HG03066 (cell line): ENCODE data around the gene FRMD1.
"Not testable (repeated sequence)": the region's sequence is repeated elsewhere in the genome, so short reads cannot be mapped to it uniquely, and the experiment has no call there.

Experiments used
- ATAC-seq: cut with Tn5 transposase; IDR thresholded peaks from one replicate; pipeline ENCODE4 v1.9.1; 2021; ENCODE audit warnings: low read depth; ENCODE audit not compliant: unreplicated experiment

The FRMD1 gene

DNA sequence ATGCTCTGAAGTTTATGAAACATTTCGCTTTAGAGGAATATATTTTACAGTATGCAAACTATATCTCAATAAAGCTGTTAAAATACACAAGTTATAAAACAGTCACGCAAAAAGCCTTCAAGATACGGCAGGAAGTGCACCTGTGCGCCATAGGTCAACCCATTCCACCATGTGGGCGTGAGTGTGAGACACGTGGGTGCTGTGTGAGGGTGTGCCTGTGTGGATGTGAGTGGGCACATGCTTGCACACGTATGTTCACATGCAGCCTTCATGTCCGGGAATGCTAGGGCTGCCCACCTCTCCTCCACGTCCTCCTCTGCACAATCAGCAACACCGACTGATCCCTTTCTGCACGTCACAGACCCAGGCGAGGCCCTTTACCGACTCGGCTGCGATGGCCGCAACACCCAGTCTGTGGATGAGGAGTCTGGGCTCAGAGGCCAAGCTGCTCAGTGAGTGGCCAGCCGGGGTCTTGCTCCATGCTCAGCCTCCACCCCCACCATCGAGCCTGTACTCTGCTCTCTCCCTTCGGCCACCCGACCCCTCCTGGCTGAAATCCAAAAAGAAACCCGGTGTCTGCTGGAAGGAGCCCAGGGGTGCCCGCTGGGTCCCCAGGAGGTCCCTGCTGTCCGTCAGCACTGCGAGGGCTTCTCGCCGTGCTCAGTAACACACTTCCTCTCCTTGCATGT is 3.0 kb upstream of the FRMD1 start:
- no peak for ATAC-seq

DNA sequence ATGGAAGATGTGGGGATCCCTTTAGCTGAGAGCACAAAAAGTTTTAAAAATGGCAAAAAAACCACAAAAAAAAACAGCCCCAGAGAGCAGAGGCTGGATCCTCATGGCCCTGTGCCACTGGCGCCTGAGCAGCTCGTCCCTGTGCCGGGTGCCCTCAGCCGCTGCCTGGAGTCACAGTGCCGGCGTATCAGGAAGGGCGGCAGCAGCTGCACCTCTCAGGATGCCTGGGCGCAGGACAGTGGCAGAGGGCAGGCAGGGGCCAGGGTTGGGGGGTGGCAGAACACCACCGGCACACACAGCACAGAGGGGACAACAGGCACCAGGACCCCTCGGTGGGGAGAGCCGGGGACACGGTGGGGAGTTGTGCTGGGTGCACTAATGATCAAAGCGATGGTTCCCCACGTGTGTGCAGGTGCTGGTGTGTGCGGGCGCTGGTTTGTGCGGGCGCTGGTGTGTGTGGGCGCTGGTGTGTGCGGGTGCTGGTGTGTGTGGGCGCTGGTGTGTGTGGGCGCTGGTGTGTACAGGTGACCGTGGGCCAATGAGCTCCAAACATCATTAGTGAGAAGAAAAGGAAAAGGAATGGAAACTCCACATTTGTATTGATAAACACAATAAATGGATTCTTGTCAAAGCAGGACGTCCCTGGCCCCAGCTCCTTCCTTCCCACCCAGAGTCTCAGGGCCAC is 1.5 kb upstream of the FRMD1 start:
- no peak for ATAC-seq

DNA sequence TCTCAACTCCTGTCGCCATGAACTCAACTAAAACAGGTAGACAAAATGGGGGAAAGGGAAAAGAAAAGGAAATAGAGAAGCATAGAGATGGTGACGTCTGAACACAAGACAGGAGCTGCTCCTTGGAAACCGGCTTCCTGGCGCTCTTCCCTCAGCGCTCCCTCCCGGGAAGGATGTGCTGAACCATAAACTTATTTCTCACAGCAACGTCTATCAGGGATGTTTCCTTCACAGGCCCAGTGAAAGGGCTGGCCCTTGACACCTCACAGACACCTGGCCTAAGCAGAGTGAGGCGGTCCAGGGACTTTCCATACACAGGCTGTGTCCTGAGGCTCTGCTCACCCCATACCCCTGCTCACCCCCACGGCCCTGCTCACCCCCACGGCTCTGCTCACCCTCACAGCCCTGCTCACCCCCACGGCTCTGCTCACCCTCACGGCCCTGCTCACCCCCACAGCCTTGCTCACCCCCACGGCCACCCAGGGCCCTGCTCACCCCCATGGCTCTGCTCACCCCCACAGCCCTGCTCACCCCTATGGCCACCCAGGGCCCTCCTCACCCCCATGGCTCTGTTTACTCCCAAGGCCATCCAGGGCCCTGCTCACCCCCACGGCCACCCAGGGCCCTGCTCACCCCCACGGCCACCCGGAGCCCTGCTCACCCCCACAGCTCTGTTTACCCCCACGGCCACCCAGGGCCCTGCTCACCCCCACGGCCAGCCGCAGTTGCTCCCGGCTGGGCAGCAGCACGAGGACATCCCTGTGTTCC is 653 bp downstream of the FRMD1 start:
- ATAC-seq: no peak

DNA sequence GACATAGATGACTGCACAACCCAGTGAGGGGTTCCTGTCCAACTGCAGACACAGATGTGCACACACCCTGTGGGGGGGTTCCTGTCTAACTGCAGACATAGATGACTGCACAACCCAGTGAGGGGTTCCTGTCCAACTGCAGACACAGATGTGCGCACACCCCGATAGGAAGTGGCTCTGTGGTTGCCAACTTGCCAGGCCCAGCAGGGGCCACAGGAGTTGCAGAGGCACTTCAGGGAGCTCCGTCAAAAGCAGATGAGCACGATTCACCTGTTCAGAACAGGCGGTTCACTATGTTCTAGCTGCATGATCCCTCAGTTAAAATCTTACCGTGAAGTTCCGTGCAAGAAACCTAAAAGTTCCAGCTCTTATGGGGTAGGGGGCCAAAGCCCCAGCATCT is 1.6 kb downstream of the FRMD1 start:
- not testable (repeated sequence) for ATAC-seq

DNA sequence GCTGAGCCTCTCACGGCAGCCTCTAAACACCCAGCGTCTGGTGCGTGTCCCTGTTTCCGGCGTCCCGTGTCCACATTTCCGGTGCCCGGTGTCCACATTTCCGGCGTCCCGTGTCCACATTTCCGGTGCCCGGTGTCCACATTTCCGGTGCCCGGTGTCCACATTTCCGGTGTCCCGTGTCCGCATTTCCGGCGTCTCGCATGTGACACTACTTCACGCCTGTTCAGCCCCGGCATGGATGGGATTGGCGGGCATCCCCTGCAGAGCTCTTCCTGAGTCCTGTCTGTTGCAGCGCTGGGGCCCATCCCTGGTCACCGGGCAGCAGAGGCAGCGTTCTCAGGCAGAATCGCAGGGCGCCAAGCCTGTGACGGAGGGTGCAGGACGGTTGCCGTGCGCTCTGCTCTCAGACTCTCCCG is 3.2 kb downstream of the FRMD1 start:
- no peak for ATAC-seq

DNA sequence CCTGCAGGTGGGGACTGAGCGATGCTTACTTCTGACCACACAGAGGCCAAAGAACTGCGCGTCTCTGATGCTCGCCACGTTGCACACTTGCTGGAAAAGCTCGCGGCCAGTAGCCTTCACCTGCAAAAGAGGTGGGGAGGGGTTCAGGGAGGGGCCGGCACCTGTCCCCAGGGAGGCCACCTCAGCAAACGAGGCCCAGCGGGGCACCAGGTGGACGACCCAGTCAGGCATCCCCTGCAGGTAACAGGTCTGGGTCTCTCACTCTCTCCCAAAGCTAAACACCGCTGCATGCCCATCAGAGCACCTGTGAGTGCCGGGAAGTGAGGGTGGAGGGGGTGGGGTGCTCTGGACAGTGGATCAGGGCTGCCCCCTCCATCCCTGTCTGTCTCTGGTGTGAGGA is 3.8 kb downstream of the FRMD1 start:
- ATAC-seq: no peak

DNA sequence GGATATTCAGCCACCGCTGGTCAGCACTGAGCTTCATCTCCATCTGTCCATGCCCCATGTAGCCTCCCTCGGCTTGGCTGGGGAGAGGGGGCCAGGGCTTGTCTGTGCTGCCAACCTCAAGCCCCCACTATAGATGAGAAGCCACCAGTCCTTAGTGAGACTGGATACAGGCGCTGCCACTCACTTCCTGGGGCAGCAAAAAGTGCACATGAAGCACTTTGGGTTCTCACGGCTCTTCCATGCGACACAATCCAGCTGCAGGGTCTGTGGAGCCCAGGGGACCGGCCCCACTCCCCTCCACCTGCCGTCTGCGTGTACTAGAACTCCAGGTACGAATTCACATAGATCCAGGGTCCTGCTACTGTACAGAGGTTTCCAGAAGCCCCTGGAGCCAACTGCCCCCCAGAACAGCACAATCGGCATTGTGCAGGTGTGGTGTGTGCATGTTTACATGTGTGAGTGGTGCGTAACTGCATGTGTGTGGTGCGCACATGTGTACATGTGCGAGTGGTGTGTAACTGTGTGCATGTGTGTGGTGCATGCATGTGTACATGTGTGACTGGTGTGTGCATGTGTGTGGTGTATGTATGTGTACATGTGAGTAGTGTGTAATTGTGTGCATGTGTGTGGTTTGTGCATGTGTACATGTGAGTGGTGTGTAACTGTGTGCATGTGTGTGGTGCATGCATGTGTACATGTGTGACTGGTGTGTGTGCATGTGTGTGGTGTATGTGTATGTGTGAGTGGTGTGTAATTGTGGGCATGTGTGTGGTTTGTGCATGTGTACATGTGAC is 4.9 kb downstream of the FRMD1 start:
- no peak for ATAC-seq

DNA sequence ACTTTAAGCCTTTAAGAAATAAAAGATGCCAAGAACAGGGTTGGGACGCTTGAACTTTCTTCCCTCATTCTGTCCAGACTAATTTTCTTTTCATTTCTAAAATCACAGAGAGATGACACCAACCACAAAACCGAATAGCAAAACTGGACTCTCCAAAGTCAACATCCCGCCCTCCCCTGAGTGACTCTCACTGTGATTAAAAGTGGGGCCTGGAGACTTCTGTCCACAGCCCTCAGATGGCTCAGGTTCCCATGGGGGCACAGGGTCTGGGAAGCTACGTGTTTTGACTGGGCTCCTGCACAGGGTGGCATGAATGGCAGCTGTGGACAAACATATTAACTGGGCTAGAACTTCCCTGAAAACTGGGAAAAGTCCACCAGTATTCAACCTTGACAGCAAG is 6.3 kb downstream of the FRMD1 start:
- ATAC-seq: no peak

DNA sequence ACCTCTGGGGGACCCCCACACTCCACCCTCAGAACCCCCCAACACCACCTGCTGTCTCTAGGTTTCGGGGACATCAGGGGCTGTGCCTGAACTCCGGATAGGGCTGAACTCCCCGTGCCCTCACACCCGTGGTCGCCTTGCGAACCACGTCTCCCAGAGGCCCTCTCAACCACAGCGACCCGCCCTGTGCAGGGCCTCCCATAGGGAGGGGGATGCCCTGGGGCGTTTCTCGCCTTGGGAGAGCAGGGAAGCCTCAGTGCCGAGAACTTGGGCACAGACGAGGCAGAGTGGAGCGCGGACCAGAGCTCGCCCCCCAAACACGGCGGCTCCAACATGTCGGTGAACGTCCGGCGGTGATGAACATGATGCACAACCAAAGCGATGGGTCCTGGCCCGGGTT is 6.8 kb downstream of the FRMD1 start:
- no peak for ATAC-seq

DNA sequence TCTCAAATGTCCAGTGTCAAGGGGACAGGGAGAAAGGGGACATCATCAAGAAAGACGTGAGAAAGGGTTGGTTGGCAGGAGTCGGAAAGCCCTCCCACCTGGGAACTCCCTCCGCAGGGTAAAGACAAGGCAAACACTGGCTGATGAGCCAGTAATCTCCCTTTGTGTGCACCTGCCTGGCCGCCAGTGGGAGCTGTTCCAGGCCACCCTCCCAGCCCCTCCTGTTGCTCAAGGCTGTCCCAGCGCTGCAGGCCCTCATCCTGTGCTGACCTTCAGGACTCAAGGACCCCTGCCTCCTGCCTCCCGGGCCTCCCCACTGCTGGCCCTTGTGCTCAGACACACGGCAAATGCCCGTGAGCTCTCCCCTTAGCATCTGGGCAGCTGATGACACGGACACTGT is 7.4 kb downstream of the FRMD1 start:
- ATAC-seq: no peak

DNA sequence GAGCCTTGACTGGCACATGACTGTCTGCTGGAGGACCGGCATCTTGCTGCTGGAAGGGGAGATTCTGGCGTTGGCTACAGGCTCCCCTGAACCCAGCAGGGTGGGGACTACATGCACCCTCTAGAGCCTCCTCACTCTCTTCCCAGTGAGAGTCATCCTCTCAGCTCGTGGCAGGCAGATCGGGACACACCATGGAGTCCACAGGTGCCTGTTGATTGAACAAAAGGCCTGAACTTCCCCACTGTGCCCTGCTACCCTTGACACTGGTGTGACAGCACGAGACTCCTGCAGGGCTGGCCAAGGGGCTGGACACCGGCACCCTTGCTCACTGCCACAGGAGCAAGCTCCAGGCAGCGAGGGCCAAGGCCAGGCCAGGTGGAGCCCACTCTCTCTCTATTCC is 8.2 kb downstream of the FRMD1 start:
- no peak for ATAC-seq

DNA sequence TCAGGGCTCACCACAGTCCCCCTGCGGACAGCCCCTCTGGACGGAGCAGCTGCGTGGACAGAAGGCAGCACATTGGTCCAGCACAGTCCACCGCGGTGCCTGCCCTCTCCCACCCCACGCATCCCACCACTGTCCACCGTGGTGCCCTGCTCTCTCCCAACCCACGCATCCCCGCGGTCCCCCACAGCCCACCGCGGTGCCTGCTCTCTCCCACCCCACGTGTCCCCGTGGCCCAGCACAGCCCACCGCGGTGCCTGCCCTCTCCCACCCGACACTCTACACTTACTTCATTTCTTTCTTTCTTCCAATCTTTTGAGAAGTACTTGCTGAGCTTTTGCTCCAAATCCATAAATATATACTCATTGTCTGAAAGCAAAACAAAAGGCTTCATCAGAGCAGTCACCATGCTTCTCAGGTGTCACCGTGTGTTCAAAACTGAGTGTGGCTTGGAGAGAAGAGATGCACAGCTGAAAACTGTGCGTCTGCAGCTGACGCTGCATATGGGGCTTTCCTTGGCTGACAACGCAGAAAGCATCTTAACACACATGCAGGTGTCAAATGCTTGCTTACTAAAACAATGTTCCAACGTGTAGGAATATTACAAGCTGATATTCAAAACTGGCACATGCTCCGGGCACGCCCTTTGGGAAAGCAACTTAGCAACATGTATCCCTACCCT is 11.8 kb downstream of the FRMD1 start:
- no peak for ATAC-seq

DNA sequence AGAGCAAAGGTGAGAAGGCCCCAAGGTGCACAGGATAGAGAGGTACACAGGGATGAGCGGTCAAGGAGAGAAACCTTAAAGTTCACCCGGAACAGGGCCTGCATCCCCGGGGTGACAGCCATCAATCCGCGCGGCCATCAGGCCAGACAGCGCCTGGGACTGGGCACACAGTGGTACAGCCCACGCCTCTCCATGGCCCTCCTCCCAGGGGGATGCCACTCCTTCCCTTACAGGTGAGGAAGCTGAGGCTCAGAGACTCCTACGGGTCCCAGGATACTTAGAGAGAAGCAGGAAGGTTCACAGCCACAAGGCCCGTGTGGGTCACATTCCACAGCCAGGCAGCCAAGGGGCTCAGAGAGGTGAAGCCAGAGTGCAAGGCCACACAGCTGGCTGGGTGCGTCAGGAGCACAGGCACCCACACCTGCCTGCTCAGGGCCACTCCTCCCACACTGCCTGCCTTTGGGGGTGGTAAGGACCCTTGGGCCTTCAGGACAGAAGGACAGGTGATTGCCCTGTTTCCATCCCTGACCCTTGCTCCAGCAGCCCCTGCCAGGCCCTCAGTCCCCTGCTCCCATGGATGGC is 14.7 kb downstream of the FRMD1 start:
- no peak for ATAC-seq

DNA sequence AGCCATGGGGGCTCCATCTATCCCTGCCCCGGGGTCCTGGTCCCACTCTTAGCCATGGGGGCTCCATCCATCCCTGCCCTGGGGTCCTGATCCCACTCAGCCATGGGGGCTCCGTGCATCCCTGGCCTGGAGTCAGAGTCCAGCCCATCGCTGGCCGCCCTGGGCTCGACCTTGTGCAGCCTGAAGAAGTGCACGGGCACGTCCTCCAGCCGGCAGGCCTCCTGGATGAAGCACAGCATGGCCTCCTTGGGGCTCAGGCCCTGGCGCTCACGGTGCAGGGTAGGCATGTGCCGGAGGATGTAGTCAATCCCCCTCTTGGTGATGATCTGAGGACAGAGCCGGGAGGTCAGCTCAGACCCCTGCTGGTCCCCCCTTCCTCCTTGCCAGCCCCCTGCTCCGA is 15.6 kb downstream of the FRMD1 start:
- no peak for ATAC-seq

DNA sequence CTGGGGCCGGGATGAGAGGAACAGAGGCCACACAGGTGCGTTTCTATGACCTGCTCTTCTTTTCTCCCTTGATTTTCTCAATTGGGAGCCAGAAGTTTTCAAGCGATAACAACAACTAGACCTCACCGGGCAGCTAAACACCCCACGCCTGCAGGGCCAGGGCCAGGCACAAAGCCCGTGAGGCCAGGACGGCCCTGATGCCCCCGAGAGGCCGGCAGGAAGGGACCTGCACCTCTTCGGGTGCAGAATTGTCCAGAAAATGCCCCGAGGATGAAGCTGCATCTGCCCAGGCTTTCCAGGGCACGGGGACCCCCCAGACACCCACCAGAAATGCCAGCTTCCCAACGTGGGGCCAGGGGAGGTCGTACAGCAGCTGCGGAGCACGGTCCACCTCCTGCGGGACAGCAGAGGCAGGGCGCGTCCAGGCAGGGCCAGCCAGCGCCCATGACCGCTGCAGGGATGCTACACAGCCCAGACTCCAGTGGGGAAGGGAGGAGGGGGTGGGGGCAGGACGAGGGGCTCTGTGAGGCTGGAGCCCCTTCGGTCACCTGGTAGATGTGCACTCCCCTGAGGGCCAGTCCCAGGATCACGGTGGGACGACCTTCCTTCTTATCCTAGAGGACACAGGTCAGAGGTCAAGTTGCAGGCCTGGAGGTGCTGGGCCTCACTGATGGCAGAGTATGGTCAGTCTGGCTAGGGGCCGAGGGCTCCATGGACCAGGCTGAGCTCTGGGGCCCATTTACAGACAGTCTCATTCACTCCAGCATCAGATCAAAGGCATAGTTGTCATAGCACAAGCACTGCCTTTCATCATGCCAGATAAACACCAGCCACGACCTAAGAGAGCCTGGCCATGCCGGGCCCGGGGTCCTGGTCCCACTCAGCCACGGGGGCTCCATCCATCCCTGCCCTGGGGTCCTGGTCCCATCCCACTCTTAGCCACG is 16.4 kb downstream of the FRMD1 start:
- ATAC-seq: no peak

DNA sequence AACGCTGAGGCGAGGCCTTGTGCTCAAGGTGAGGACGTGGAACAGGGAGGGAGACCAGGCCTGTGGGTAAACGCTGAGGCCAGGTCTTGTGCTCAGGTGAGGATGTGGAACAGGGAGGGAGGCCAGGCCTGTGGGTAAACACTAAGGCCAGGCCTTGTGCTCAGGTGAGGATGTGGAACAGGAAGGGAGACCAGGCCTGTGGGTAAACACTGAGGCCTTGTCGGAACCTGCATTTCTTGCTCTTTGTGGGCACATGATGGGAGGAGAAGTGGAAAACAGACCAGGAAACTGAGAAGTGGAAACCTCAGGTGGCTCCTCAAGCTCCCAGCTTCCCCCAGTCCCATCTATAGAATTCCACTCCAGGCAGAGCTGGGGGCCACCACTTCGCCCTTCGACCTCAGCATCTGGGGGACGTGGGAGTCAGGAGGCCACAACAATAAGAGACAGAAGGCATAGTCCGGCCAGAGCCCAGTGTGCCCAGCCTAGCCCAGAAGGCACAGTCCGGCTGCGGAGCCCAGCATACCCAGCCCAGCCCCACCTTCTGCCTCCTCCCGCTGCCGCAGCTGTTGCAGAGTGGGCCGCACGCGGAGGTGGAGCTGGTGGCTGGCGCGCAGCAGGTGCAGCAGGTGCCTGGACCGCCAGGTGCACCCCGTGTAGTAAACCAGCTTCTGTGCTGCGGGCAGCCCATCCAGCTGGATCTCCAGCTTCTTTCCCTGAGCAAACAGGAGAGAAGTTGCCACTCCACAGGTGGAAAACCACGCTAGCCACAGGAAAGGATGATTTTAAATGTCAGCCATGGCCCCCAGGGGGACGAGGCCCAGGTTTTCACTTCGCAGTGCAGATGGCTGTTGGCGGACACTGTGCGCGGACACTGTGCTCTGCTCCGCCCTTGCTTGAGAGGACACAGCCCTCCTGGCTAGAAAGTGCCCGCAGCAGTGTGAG is 17.5 kb downstream of the FRMD1 start:
- no peak for ATAC-seq

DNA sequence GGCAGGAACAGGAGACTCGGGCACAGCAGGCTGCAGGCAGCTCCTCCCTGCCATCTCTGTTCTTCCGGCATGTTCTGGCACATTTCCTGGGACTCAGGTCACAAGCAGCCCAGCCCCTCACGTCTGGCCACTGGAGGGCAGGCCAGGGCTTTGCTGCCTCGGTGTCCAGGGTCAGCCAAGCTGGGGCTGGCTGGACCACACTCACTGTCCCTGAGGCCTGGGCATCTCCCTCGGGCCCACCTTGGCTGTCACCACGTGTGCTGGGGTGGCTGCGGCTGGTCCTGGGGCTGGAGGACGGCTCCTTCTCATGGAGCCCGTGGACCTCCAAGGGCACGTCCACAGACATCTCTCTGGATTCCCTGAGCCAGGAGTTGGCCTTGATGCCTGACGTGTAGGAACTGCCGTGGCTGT is 18.5 kb downstream of the FRMD1 start:
- ATAC-seq: no peak
